Measurements from ENCODE around the gene MORN5. TPM values are rescaled to one million over a fixed set of nuclear protein-coding genes. Genes with fewer than 3 reads are reported as not detected.

MORN5 gene
- total and polyA plus RNA-seq, 10 of the 15 experiments (the other 5 are each of a cell fraction or from before 2014, with no cell fraction given): not detected

- no peak for TF ChIP-seq WRNIP1 (IDR thresholded peaks at IDR 0.05; ENCODE audit: borderline replicate concordance, low read depth, low read length)
- TF ChIP-seq SP1 (IDR thresholded peaks at IDR 0.05; ENCODE audit: low read depth, low read length): no peak
These were observed 39.2 kb upstream of the MORN5 start (continued) for GRCh38 chr9:122120316-122121071.

- no peaks in the 10 kb centered on the region; the same call in 1 of the 3 replicates for H3K9me3 ChIP-seq (replicated peaks; ENCODE audit: control insufficient read depth, insufficient read depth, low read length)
- H3K27me3 ChIP-seq (replicated peaks in 1 of 2; ENCODE audit: control insufficient read depth in 2 of 2, insufficient read depth in 2 of 2, low read length in 1 of 2): peaks cover 0 to 7% of the 10 kb centered on the region in 2 experiments; a peak in 2 of 4 replicates
- FAIRE-seq: no peak
- in situ Hi-C loops (cut with MboI): loop anchor here (5.0 to 10.0 kb wide), 3 partner anchors 231 to 691 kb away; no protein-coding TSS in a partner anchor
- BruUV-seq (replicated peaks): no TSS peak
- POLR2A ChIA-PET: interaction anchor here (0.6 kb wide), 1 partner anchor 359 kb away, joined by 3 read pairs; no protein-coding TSS in a partner anchor
- no peak overlapping the region for H2AFZ ChIP-seq (ENCODE audit: control insufficient read depth, low read depth, low read length)
- DNase-seq (ENCODE audit: low read depth, low spot score): no peak
- ATAC-seq: no peak
- SMC1A ChIA-PET (ENCODE audit: uncharacterized antibody, unreplicated experiment): interaction anchor here (1.9 to 4.4 kb wide), 2 partner anchors 23 to 229 kb away, joined by 4 to 41 read pairs; no protein-coding TSS in a partner anchor
- no peaks in the 10 kb centered on the region for H3K36me3 ChIP-seq (ENCODE audit: control insufficient read depth in 2 of 2, insufficient read depth in 2 of 2, low read length in 1 of 2)
- TF ChIP-seq SUZ12 (IDR thresholded peaks at IDR 0.05; ENCODE audit: unreplicated experiment): no peak
- 29% methylated on average over 10 of the region's 10 CpGs for WGBS (ENCODE audit: insufficient coverage, insufficient replicate concordance, low lambda C conversion rate, missing lambda C conversion rate)
- H3K4me1 ChIP-seq (ENCODE audit: control insufficient read depth, insufficient read depth, low read length): no peaks in the 10 kb centered on the region
- RAD21 ChIA-PET (ENCODE audit: unreplicated experiment): interaction anchor here (0.6 to 7.6 kb wide), 3 partner anchors 23 to 231 kb away, joined by 3 to 76 read pairs (median 3); no protein-coding TSS in a partner anchor
- H3K4me2 ChIP-seq (ENCODE audit: control insufficient read depth, insufficient read depth): no peak overlapping the region
- H3K79me2 ChIP-seq (ENCODE audit: control insufficient read depth, insufficient read depth, low read length): no peaks in the 10 kb centered on the region
- H4K20me1 ChIP-seq (ENCODE audit: control insufficient read depth, insufficient read depth): no peaks in the 10 kb centered on the region; the same call in 1 of the 2 replicates
- H3K27ac ChIP-seq (ENCODE audit: control insufficient read depth, insufficient read depth): no peak overlapping the region
- no peak overlapping the region for H3K4me3 ChIP-seq
- no peak overlapping the region for H3K9ac ChIP-seq (ENCODE audit: control insufficient read depth, insufficient read depth, low read length)
- CTCF ChIA-PET: interaction anchor here (0.9 to 11.7 kb wide), 8 partner anchors 11 to 434 kb away, joined by 3 to 190 read pairs (median 7); partner anchors contain the start of genes MORN5 and NDUFA8
- intact Hi-C loops (cut with micrococcal nuclease; ENCODE audit: unreplicated experiment): loop anchor here (10.0 kb wide), 1 partner anchor 577 kb away; no protein-coding TSS in a partner anchor
These were observed 38.3 kb upstream of the MORN5 start for GRCh38 chr9:122121391-122121790.

All from GM12878 (cell line).